ENCODE data around the gene CLEC10A.

DNA sequence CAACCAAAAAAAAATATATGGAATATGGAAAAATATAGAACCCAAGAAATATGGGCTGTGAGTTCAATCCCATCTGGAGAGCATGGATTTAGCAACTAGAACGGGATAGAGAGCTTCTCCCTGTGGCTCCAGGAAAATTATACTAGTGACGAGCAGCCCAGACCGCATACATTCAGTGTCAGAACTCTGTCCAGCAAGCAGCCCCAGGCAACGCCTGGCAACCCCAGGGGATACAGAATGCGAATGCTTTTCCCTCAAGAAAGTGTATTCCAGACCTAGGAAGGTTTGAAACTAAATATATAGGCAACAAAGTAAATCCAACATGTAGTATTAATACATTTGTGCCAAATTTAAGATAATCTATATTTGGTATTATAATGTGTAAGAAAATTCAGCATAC, 48.1 kb upstream of the CLEC10A start:
- TF ChIP-seq CTCF (IDR thresholded peaks at IDR 0.05): no peak
- TF ChIP-seq, protein P1, sequence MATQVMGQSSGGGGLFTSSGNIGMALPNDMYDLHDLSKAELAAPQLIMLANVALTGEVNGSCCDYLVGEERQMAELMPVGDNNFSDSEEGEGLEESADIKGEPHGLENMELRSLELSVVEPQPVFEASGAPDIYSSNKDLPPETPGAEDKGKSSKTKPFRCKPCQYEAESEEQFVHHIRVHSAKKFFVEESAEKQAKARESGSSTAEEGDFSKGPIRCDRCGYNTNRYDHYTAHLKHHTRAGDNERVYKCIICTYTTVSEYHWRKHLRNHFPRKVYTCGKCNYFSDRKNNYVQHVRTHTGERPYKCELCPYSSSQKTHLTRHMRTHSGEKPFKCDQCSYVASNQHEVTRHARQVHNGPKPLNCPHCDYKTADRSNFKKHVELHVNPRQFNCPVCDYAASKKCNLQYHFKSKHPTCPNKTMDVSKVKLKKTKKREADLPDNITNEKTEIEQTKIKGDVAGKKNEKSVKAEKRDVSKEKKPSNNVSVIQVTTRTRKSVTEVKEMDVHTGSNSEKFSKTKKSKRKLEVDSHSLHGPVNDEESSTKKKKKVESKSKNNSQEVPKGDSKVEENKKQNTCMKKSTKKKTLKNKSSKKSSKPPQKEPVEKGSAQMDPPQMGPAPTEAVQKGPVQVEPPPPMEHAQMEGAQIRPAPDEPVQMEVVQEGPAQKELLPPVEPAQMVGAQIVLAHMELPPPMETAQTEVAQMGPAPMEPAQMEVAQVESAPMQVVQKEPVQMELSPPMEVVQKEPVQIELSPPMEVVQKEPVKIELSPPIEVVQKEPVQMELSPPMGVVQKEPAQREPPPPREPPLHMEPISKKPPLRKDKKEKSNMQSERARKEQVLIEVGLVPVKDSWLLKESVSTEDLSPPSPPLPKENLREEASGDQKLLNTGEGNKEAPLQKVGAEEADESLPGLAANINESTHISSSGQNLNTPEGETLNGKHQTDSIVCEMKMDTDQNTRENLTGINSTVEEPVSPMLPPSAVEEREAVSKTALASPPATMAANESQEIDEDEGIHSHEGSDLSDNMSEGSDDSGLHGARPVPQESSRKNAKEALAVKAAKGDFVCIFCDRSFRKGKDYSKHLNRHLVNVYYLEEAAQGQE (IDR thresholded peaks at IDR 0.05; ENCODE audit: insufficient read depth in 1 of 2, low read depth in 2 of 2, low read length in 1 of 2): no peak
- TF ChIP-seq SIN3A (IDR thresholded peaks at IDR 0.05; ENCODE audit: borderline replicate concordance, insufficient read depth, low read depth, low read length): no peak
- TF ChIP-seq POLR2AphosphoS5 (IDR thresholded peaks at IDR 0.05; ENCODE audit: low read depth, low read length): no peak
- no peak for TF ChIP-seq TCF7L2 (IDR thresholded peaks at IDR 0.05; ENCODE audit: low read depth, low read length)
